Measurements from ENCODE around the gene HIC1.

Gene HIC1

GRCh38 chr17:2106308-2106955 is 51.5 kb downstream of the HIC1 start:
- no peak for DNase-seq (ENCODE audit: low read depth)

- no peak for DNase-seq (ENCODE audit: low read depth)
These were observed 52.1 kb downstream of the HIC1 start for GRCh38 chr17:2107050-2107449.

- DNase-seq (ENCODE audit: low read depth): no peak
These were observed 52.6 kb downstream of the HIC1 start for GRCh38 chr17:2107506-2107905.

GRCh38 chr17:2108170-2108569 is 53.3 kb downstream of the HIC1 start:
- DNase-seq (ENCODE audit: low read depth): peak; percentile 50

GRCh38 chr17:2110436-2110835 is 55.5 kb downstream of the HIC1 start:
- DNase-seq (ENCODE audit: low read depth): no peak

GRCh38 chr17:2111691-2112090 is 56.8 kb downstream of the HIC1 start:
- peak; percentile 97 for DNase-seq (ENCODE audit: low read depth)
